GM12878 (cell line): Measurements from ENCODE around the gene TAS2R38. TPM values are rescaled to one million over a fixed set of nuclear protein-coding genes. Genes with fewer than 3 reads are reported as not detected.

Source experiments
- ATAC-seq: fragments of 200-7000 bp; cut with Tn5 transposase; 3 replicates; pipeline ENCODE4 v1.9.1; 2020; ENCODE audit warnings: mild to moderate bottlenecking, moderate library complexity
- BruUV-seq: library from RNA; stranded (reverse); fragments of 400-500 nt; replicated peaks from 2 replicates; lab custom pipeline; 2021; lab: Mats Ljungman, UMichigan
- CTCF ChIA-PET: fragments of 300-600 bp; sonication (Branson Sonifier 250); formaldehyde crosslinking; extraction: SDS; loops from one replicate; lab custom pipeline; 2021; ENCODE audit warnings: inconsistent platforms; lab: Yijun Ruan, JAX
- POLR2A ChIA-PET: fragments of 350-600 bp; formaldehyde crosslinking; extraction: SDS; loops from one replicate; lab custom pipeline; 2021; ENCODE audit warnings: inconsistent platforms; lab: Charles Lee
- RAD21 ChIA-PET: fragments of 300-600 bp; sonication (Branson Sonifier 250); formaldehyde crosslinking; loops from one replicate; lab custom pipeline; 2023; ENCODE audit warnings: antibody characterized with exemption; ENCODE audit not compliant: unreplicated experiment; lab: Charles Lee
- SMC1A ChIA-PET: fragments of 300-600 bp; sonication (Branson Sonifier 250); formaldehyde crosslinking; loops from one replicate; lab custom pipeline; 2023; ENCODE audit not compliant: unreplicated experiment, uncharacterized antibody; lab: Charles Lee
- DNase-seq: peaks from one replicate; pipeline ENCODE4 v3.0.0-alpha.2; 2011; ENCODE audit warnings: low read depth, low spot score
- FAIRE-seq: peaks from 3 replicates; lab custom pipeline; 2011; peaks lifted over from hg19 to GRCh38; lab: Jason Lieb, UNC
- H2AFZ ChIP-seq: 2 replicates; pipeline ENCODE4 v1.6.0; 2011; ENCODE audit warnings: low read depth, low read length, control low read depth; ENCODE audit not compliant: control insufficient read depth
- H3K27ac ChIP-seq: 2 replicates; pipeline ENCODE4 v1.5.1; 2011; ENCODE audit warnings: control low read depth; ENCODE audit not compliant: control insufficient read depth, insufficient read depth
- H3K27me3 ChIP-seq, 2 experiments: replicated peaks in 1 of 2; 2 replicates each; pipeline versions ENCODE4 v1.6.0 to v1.6.1; 2011; ENCODE audit warnings: low read length in 1 of 2; ENCODE audit not compliant: control insufficient read depth in 2 of 2, insufficient read depth in 2 of 2
- H3K36me3 ChIP-seq, 2 experiments: 2 replicates each; pipeline ENCODE4 v1.5.1; 2011; ENCODE audit warnings: low read length in 1 of 2; ENCODE audit not compliant: control insufficient read depth in 2 of 2, insufficient read depth in 2 of 2
- H3K4me1 ChIP-seq: 2 replicates; pipeline ENCODE4 v1.6.1; 2011; ENCODE audit warnings: mild to moderate bottlenecking, low read length, moderate library complexity, mixed read lengths; ENCODE audit not compliant: control insufficient read depth, insufficient read depth
- H3K4me2 ChIP-seq: 2 replicates; pipeline ENCODE4 v1.6.0; 2011; ENCODE audit warnings: control low read depth; ENCODE audit not compliant: control insufficient read depth, insufficient read depth
- H3K4me3 ChIP-seq: fragments of 200-600 bp; sonication (generic); 2 replicates; pipeline ENCODE4 v1.5.1; 2016
- H3K79me2 ChIP-seq: 2 replicates; pipeline ENCODE4 v1.6.0; 2011; ENCODE audit warnings: low read length; ENCODE audit not compliant: control insufficient read depth, insufficient read depth
- H3K9ac ChIP-seq: 2 replicates; pipeline ENCODE4 v1.8.0; 2011; ENCODE audit warnings: low read length, control low read depth, mixed read lengths; ENCODE audit not compliant: control insufficient read depth, insufficient read depth
- H3K9me3 ChIP-seq: replicated peaks from 3 replicates; pipeline ENCODE4 v1.5.1; 2011; ENCODE audit warnings: mild to moderate bottlenecking, low read length; ENCODE audit not compliant: control insufficient read depth, insufficient read depth
- H4K20me1 ChIP-seq: 2 replicates; pipeline ENCODE4 v1.6.0; 2011; ENCODE audit not compliant: control insufficient read depth, insufficient read depth
- LARP7 ChIP-seq: fragments of 450-650 bp; IDR thresholded peaks from 2 replicates; pipeline ENCODE4 v1.6.1; 2017; ENCODE audit warnings: mild to moderate bottlenecking
- NR2C2 ChIP-seq: IDR thresholded peaks from 2 replicates; pipeline ENCODE4 v1.6.1; 2011; ENCODE audit warnings: borderline replicate concordance, low read depth; ENCODE audit not compliant: control insufficient read depth, insufficient read length
- POLR2A ChIP-seq: IDR thresholded peaks from 2 replicates; pipeline ENCODE4 v1.6.1; 2011; ENCODE audit warnings: low read depth, mild to moderate bottlenecking, low read length
- SMARCA5 ChIP-seq: fragments of 450-650 bp; IDR thresholded peaks from 2 replicates; pipeline ENCODE4 v1.6.1; 2017; ENCODE audit warnings: mild to moderate bottlenecking
- WGBS: methylation state at CpG from one replicate; pipeline ENCODE4 v1.1.6; 2016; ENCODE audit warnings: low lambda C conversion rate; ENCODE audit not compliant: insufficient replicate concordance, insufficient coverage; ENCODE audit errors: missing lambda C conversion rate; 5-methylcytosine and 5-hydroxymethylcytosine counted together
- in situ Hi-C: fragments of 300-500 bp; cut with MboI; formaldehyde crosslinking; loops from 9 replicates; pipeline ENCODE4 v1.14.3; 2018; ENCODE audit warnings: mixed read lengths
- intact Hi-C: fragments of 100-400 bp; cut with micrococcal nuclease; formaldehyde crosslinking; loops from one replicate; pipeline ENCODE4 v1.14.2; 2022; ENCODE audit not compliant: unreplicated experiment
- polyA plus RNA-seq, 11 experiments: library from polyadenylated mRNA; depleted of rRNA in 4 of 11; unstranded in 6 of 11; stranded (reverse) in 5 of 11; fragments of >200 nt; fragmentation: Nextera tagmentation in 4 of 11; fragmentation: Illumina TruSeq in 1 of 11; extraction: Ambion mirVana in 4 of 11; extraction: Trizol in 1 of 11; gene quantifications; 1 replicate in 1 of 11; 2 replicates in 10 of 11; pipeline versions ENCODE4 v1.2.1 to v1.2.3, GENCODE V29; 2011 to 2016; ENCODE audit warnings: inconsistent platforms in 2 of 11, missing spikeins in 2 of 11, low read depth in 1 of 11
- total RNA-seq, 4 experiments: library from RNA; depleted of rRNA in 3 of 4; stranded (reverse); fragments of >200 nt in 3 of 4; fragmentation: Illumina TruSeq in 1 of 4; extraction: Trizol in 1 of 4; gene quantifications; 2 replicates each; pipeline versions ENCODE4 v1.2.1 to v1.2.3, GENCODE V29; 2013 to 2021
- TF ChIP-seq, protein P1 (sequence below): fragments of 450-650 bp; IDR thresholded peaks from 2 replicates; pipeline ENCODE4 v1.6.1; 2016; ENCODE audit warnings: mild to moderate bottlenecking, moderate library complexity, borderline replicate concordance
- TF ChIP-seq, protein P2 (sequence below): IDR thresholded peaks from 2 replicates; pipeline ENCODE4 v1.6.1; 2012; ENCODE audit warnings: low read depth, low read length, improper control_type of control experiment

TAS2R38 gene
- total and polyA plus RNA-seq, 10 of the 15 experiments (the other 5 are each of a cell fraction or from before 2014, with no cell fraction given), result not detected

DNA sequence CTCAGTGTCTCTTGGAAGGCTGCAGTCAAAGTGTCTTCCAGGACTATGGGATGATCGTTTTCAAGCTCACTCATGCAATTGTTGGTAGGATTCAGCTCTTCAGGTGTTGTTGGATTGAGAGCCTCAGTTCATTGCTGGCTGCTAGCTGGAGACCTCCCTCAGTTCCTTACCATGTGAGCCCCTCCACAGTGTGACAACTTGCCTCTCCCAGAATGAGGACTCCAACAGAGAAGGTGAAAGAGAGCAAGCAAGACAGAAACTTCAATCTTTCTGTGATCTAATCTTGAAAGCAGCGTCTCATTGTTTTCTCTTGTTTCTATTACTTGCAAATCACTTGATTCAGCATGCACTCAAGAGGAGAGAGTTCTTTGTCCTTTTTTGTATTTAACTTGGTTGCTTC, 44.6 kb upstream of the TAS2R38 start:
- ATAC-seq (no peak), FAIRE-seq (no peak), DNase-seq (no peak)
- no peak for TF ChIP-seq POLR2A
- no peak for TF ChIP-seq NR2C2
- TF ChIP-seq, protein P1, sequence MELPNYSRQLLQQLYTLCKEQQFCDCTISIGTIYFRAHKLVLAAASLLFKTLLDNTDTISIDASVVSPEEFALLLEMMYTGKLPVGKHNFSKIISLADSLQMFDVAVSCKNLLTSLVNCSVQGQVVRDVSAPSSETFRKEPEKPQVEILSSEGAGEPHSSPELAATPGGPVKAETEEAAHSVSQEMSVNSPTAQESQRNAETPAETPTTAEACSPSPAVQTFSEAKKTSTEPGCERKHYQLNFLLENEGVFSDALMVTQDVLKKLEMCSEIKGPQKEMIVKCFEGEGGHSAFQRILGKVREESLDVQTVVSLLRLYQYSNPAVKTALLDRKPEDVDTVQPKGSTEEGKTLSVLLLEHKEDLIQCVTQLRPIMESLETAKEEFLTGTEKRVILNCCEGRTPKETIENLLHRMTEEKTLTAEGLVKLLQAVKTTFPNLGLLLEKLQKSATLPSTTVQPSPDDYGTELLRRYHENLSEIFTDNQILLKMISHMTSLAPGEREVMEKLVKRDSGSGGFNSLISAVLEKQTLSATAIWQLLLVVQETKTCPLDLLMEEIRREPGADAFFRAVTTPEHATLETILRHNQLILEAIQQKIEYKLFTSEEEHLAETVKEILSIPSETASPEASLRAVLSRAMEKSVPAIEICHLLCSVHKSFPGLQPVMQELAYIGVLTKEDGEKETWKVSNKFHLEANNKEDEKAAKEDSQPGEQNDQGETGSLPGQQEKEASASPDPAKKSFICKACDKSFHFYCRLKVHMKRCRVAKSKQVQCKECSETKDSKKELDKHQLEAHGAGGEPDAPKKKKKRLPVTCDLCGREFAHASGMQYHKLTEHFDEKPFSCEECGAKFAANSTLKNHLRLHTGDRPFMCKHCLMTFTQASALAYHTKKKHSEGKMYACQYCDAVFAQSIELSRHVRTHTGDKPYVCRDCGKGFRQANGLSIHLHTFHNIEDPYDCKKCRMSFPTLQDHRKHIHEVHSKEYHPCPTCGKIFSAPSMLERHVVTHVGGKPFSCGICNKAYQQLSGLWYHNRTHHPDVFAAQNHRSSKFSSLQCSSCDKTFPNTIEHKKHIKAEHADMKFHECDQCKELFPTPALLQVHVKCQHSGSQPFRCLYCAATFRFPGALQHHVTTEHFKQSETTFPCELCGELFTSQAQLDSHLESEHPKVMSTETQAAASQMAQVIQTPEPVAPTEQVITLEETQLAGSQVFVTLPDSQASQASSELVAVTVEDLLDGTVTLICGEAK, result no peak
- no peak for TF ChIP-seq SMARCA5
- TF ChIP-seq LARP7, result no peak
- TF ChIP-seq, protein P2, sequence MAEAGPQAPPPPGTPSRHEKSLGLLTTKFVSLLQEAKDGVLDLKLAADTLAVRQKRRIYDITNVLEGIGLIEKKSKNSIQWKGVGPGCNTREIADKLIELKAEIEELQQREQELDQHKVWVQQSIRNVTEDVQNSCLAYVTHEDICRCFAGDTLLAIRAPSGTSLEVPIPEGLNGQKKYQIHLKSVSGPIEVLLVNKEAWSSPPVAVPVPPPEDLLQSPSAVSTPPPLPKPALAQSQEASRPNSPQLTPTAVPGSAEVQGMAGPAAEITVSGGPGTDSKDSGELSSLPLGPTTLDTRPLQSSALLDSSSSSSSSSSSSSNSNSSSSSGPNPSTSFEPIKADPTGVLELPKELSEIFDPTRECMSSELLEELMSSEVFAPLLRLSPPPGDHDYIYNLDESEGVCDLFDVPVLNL, result no peak
- CTCF ChIA-PET, result interaction anchor here (0.7 kb wide), 1 partner anchor 75 kb away, joined by 3 read pairs; no protein-coding TSS in a partner anchor
- in situ Hi-C loops (no loop called here), intact Hi-C loops (no loop called here)
- no peak overlapping the region for H3K4me2 ChIP-seq
- SMC1A ChIA-PET, result interaction anchor here (1.2 kb wide), 1 partner anchor 43 kb away, joined by 3 read pairs; no protein-coding TSS in a partner anchor
- no peaks in the 10 kb centered on the region for H3K27me3 ChIP-seq
- H3K9me3 ChIP-seq, result no peaks in the 10 kb centered on the region
- no peak overlapping the region for H3K4me3 ChIP-seq
- H4K20me1 ChIP-seq, result no peaks in the 10 kb centered on the region
- no peak overlapping the region for H2AFZ ChIP-seq
- no TSS peak for BruUV-seq
- H3K4me1 ChIP-seq, result no peaks in the 10 kb centered on the region
- H3K9ac ChIP-seq, result no peak overlapping the region
- WGBS, result 46% methylated on average over 2 of the region's 2 CpGs
- RAD21 ChIA-PET, result no interaction called here
- H3K79me2 ChIP-seq, result no peaks in the 10 kb centered on the region
- POLR2A ChIA-PET, result interaction anchor here (0.5 kb wide), 1 partner anchor 29 kb away, joined by 4 read pairs; no protein-coding TSS in a partner anchor
- no peak overlapping the region for H3K27ac ChIP-seq
- no peaks in the 10 kb centered on the region for H3K36me3 ChIP-seq
